ENCODE data around the gene SORCS1.

DNA sequence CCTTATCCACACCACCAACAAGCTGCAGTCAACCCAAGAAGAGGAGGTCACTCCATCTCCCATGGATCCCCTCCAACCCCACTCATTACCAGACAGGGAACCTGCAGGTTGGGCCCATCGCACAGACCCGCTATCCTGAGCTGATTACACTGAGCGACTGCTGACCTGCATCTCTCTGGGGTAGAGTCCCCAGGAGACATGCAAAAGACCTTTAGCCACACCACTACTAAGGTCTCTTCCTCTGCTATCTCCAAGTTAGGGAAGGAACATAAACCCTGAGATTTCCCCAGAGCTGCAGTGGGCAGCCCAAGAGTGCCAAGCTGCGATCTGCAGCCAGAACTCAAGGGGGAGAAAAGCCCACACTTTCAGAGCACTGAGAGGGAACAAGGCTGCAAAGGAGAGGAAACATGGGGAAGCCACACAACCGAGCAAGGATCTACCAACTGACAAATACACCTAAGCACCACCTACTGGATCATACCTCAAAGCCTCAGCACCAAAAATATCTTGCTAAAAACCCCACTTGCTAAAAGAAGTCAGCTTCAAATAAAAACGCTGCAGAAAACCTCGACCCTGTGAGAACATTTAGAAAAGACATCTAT lies 298.2 kb downstream of the SORCS1 start:
- TF ChIP-seq, protein P1, sequence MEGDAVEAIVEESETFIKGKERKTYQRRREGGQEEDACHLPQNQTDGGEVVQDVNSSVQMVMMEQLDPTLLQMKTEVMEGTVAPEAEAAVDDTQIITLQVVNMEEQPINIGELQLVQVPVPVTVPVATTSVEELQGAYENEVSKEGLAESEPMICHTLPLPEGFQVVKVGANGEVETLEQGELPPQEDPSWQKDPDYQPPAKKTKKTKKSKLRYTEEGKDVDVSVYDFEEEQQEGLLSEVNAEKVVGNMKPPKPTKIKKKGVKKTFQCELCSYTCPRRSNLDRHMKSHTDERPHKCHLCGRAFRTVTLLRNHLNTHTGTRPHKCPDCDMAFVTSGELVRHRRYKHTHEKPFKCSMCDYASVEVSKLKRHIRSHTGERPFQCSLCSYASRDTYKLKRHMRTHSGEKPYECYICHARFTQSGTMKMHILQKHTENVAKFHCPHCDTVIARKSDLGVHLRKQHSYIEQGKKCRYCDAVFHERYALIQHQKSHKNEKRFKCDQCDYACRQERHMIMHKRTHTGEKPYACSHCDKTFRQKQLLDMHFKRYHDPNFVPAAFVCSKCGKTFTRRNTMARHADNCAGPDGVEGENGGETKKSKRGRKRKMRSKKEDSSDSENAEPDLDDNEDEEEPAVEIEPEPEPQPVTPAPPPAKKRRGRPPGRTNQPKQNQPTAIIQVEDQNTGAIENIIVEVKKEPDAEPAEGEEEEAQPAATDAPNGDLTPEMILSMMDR (conservative IDR thresholded peaks at IDR 0.05; ENCODE audit: low read depth in 2 of 2), result peak in 1 of 2 experiments; percentile 42; a peak in 2 of 4 replicates
- TF ChIP-seq, protein P2, sequence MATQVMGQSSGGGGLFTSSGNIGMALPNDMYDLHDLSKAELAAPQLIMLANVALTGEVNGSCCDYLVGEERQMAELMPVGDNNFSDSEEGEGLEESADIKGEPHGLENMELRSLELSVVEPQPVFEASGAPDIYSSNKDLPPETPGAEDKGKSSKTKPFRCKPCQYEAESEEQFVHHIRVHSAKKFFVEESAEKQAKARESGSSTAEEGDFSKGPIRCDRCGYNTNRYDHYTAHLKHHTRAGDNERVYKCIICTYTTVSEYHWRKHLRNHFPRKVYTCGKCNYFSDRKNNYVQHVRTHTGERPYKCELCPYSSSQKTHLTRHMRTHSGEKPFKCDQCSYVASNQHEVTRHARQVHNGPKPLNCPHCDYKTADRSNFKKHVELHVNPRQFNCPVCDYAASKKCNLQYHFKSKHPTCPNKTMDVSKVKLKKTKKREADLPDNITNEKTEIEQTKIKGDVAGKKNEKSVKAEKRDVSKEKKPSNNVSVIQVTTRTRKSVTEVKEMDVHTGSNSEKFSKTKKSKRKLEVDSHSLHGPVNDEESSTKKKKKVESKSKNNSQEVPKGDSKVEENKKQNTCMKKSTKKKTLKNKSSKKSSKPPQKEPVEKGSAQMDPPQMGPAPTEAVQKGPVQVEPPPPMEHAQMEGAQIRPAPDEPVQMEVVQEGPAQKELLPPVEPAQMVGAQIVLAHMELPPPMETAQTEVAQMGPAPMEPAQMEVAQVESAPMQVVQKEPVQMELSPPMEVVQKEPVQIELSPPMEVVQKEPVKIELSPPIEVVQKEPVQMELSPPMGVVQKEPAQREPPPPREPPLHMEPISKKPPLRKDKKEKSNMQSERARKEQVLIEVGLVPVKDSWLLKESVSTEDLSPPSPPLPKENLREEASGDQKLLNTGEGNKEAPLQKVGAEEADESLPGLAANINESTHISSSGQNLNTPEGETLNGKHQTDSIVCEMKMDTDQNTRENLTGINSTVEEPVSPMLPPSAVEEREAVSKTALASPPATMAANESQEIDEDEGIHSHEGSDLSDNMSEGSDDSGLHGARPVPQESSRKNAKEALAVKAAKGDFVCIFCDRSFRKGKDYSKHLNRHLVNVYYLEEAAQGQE (IDR thresholded peaks at IDR 0.05; ENCODE audit: unreplicated experiment), result no peak
- TF ChIP-seq JUNB (IDR thresholded peaks at IDR 0.05; ENCODE audit: unreplicated experiment) (no peak), POLR2AphosphoS5 (IDR thresholded peaks at IDR 0.05; ENCODE audit: low read depth) (no peak)

All from GM23338 (cell line).